GM18870 (cell line): Measurements from ENCODE around the gene SMIM5.
"Not testable (repeated sequence)": the region's sequence is repeated elsewhere in the genome, so short reads cannot be mapped to it uniquely, and the experiment has no call there.

Experiments
- ATAC-seq: cut with Tn5 transposase; IDR thresholded peaks from one replicate; pipeline ENCODE4 v1.9.1; 2021; ENCODE audit warnings: moderate library complexity; ENCODE audit not compliant: unreplicated experiment

The SMIM5 gene

GRCh38 chr17:75624021-75624420, 9.2 kb upstream of the SMIM5 start:
- no peak for ATAC-seq

DNA sequence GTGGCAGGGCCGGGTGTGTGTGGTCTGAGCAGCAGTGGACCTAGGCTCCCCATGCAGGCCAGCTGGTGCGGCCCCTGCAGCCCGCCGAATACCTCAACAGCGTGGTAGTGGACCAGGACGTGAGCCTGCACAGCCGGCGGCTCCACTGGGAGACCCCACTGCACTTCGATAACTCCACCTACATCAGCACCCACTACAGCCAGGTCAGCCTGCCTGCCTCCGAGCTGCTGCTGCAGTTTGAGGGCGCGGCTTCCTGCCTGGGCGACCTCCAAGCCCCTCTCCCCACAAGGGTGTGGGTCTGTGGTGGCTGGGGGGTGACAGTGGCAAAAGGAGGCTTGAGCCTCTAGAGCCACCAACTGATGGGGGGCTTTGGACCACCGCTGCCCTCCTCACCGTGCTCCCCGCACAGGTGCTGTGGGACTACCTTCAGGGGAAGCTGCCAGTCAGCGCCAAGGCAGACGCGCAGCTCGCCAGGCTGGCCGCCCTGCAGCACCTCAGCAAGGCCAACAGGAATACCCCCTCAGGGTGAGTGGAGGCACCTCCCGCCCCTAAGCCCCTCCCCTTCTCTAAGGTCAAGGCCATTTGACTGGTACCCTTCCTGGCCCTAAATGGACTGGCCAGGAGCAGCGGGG, 8.4 kb upstream of the SMIM5 start:
- no peak for ATAC-seq

DNA sequence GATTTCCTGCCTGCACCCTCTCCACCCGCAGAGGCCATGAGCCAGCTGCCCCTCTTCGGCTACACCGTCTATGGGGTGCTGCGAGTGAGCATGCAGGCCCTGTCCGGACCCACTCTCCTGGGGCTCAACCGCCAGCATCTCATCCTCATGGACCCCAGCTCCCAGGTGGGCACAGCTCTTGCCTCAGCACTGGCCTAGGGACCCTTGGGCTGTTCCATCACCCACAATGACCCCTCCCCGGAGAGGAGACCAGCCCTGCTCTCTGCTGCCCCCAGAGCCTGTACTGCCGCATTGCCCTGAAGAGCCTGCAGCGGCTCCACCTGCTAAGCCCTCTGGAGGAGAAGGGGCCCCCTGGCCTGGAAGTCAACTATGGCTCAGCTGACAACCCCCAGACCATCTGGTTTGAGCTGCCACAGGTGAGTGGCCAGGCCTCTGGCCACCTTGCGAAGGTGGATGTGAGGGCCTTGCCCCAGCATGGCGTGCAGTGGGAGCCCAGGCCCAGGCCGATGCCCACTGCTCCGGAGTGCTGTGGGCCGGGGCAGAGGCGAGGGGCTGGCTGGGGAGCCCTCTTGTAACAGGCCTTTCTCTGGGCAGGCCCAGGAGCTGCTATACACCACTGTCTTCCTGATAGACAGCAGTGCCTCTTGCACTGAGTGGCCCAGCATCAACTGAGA, 7.3 kb upstream of the SMIM5 start:
- no peak for ATAC-seq

- no peak for ATAC-seq
These were observed 6.7 kb upstream of the SMIM5 start for GRCh38 chr17:75626496-75627038.

GRCh38 chr17:75627094-75627493, 6.1 kb upstream of the SMIM5 start:
- no peak for ATAC-seq

DNA sequence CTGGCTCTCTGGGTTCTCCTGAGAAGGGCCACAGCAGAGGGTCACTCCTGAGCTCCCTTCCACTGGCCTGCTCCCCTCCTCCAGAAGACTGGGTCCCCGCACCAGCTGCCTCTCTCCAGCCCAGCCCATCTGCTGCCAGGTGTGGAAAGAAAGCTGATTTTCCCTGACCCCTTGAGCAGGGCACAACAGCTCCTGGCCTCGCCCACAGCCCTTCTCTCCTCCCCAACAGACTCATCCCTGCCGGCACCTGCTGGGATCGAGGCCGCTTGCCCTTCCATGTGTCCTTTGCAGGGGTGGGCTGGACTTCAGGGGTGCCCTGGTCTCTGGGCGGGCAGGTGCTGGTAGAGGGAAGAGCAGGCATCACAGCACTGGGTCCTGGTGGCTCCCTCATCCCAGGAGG, 4.8 kb upstream of the SMIM5 start:
- ATAC-seq = no peak

- ATAC-seq = no peak
These were observed 4.1 kb upstream of the SMIM5 start for GRCh38 chr17:75629157-75629556.

DNA sequence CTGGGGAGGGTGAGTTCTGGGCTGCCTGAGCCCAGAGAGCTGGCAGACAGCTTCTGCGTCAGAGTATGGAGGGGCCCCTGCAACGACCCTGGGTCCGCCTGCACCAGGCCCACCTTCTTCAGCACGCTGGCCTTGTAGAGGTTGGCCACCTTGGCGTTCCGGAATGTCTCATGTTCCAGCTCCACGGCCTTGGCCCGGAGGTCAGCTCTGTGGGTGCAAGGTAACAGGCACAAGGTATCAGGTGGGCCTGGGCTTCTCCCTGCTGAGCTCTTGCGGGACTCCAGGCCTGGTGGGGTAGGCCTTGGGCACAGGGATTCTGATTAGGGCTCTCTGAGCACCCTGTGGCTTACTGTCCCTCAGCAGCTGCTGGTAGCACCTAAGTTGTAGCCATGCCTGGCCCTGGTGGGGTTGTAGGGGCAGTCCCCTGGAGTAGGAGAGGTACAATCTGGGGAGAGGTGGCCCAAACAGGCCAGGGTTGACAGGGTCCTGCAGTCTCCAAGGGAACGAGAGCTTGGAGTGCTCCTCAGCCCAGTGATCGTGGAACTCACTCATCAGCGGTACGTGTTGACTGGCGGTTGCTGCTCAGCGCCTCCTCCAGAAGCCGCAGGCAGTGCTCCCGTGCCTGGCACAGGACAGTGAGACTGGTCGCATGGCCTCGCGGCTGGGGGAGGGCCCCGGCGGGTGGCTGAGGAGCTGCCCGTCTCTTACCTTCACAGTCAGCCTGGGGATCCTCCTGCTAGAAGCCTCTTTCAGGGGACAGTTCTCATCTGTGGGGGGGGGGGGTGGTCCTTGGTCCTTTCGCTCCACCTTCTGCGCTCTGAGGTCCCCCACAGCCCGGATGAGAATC, 2.9 kb upstream of the SMIM5 start:
- no peak for ATAC-seq

DNA sequence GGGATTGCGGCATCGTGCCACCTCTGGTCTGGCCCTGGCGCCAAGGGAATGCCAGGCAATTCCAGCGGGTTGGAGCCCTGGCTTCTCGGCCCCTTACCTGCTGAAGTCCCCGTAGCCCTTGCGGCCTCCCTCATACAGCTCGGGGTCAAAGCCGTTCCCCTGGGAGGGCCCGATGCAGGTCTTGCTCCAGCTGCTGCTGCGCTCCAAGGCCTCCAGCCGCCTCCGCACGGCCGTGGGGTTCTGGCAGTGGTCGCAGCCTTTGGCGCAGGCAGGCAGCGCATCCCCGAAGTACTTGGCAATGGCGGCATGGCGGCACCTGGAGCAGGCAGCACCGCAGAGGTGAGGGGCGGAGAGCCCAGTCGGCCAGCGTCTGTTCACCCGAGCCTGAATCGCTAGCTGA, 1.9 kb upstream of the SMIM5 start:
- ATAC-seq = no peak

DNA sequence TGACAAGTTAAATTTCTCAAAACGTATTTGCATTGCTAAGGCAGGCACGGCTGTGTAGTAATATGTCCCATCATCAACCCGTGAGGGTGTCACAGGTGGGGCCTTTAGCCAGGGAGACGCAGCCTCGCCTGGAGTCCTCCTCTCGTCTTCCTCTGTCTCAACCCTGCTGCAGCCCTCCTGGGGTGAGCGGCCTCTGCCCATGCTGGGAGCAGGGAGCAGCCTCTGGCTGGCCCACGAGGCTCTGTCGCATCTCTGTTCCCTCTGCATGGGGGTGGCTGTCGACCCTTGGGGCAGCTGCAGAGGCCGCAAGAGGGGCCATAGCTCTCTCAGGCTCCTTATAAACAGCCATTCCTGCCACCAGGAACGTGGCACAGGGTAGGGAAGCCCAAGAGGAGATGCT, 806 bp upstream of the SMIM5 start:
- ATAC-seq = no peak

DNA sequence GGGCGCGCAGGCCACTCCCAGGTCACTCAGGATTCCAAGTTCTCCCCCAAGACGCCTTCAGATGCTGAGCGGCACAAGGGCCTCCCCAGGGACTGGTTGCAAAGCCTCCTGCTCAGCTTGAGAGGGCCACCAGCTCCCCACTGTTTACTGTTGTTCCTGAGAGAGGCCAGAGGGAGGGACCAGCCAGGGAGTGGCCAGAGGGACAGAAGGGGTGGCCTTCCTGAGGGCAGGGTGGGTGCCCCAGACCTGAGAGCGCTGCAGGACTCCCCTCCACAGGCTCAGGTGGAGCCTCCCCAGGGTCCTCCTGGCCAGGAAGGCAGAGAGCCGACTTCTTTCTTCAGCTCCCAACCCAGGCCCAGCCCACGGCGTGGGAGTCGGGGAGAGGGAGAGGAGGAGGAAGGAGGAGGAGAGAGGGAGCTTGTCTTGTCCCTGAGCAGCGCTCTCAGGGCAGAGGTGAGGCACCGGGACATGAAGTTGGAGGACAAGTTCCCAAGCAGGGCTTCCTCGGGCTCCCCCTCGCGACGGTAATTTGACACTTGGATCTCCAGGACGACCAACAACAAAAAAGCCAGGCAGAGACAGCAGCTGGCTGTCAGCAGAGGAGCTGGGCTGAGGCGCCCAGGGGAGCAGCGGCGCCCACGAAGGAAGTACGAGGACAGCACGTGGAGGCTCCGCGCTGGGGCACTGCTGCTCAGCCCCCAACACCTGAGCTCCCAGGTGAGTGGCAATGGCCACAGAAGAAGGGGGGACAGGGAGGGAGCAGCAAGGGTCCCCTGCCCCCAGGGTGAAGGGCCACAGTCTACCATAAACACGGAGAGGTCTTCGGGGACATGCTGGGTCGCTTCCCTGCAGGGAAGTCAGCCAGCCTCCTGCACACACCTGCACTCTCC, 497 bp downstream of the SMIM5 start:
- no peak for ATAC-seq

DNA sequence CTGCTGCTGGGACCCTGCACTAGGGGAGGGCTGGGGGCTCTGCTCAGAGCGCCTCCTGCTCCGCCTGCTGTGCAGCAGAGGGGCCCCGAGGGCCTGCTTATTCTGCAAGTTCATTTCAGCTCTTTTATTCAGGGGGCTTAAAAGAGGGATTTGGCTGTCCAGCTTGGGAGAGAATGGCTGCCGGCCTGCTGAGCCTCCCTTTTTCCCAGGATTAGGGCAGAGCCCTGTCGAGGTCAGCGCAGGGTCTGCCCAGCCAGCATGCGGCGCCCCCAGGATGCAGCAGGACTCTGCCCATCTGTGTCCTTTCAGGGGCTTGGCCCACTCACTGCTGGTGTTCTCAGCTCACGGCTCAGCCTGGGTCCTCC, 1.1 kb downstream of the SMIM5 start:
- ATAC-seq = no peak

GRCh38 chr17:75634754-75635609, 1.7 kb downstream of the SMIM5 start:
- no peak for ATAC-seq

GRCh38 chr17:75635610-75636202, 2.5 kb downstream of the SMIM5 start:
- no peak for ATAC-seq

DNA sequence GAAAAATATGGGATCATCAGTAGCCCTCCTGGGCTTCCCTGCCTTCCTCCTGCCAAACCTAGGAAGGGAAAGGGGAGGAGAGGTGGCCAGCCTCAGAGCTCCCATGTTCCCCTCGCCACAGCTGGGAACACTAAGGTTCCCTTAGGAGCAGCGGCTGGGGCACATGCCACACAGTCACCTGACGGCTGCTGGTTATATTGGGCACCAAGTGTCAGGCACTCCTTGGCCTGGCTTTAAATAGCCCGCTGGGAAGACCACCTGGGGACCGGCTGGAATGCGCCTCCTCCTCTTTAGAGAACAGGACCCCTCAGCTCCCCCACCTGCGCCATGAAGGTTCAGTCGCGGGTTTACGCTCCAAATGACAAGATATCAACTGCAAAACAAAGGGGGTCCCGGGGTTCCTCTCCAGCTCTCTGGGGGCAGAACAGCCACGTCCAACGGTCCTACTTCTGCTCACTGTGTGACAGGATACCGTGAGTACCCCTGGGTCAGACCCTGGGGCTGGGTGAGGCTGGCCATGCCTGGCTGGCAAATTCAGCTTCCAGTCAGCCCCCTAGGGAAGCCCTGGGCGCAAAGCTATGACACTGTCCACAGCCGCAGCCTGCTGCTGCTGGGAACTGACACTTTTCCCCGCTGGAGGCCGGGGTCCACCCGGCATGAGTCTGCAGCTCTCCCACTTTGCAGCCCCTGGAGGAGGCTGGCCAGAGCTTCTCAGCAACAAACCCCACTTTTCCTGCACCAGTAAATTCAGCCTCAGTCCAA, 3.3 kb downstream of the SMIM5 start:
- ATAC-seq = no peak

DNA sequence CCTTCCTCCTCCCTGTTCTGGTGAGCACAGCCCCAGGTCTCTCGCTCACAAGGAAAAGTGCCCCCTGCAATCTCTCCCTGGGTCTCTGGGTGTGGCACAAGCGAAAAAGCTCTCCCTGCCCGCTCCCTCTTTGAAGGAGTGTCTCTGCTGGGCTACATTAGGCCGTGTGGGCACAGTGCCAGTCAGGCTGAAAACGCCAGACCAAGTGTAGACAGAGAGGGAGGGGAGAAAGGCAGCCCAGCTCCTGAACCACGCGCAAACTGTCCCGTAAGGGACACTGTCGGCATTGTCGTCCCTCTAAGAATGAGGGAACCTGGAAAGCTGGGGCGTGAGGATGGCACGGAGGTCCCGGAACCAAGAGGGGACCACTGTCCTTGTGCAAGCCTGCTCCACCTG, 3.9 kb downstream of the SMIM5 start:
- no peak for ATAC-seq

- no peak for ATAC-seq
These were observed 4.3 kb downstream of the SMIM5 start for GRCh38 chr17:75637551-75637950.

DNA sequence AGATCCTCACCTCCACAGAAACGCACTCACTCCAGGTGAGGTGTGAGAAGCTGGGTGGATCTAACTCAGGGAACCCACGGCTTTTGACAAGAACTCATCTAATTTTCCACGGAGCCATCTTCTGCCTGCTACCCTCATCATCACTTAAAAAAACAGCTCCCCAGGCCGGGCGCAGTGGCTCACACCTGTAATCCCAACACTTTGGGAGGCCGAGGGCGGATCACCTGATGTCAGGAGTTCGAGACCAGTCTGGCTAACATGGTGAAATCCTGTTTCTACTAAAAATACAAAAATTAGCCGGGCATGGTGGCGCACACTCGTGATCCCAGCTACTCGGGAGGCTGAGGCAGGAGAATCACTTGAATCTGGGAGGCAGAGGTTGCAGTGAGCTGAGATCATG, 4.8 kb downstream of the SMIM5 start:
- ATAC-seq = not testable (repeated sequence)

DNA sequence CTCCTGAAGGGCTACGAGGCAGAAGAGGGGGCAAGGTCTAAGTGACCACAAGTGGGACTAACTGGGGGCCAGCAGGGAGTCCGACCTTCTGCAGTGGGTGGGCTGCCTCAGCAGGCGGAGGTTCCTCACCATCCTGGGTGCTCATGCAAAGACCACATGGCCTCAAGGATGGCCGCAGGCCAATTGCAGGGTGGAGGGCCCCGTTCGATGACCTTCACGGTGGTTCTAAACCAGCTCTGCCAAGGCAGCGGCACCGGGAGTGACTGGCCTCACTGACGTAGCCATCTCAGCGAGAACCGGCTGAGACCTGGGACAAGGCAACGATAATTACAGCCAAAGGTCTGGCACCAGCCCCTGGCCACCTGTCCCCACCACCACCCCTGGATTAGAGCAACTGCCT, 5.7 kb downstream of the SMIM5 start:
- ATAC-seq = no peak
